Measurements from ENCODE around the gene PRUNE2.

PRUNE2 gene

GRCh38 chr9:76897804-76898525 lies 7.9 kb downstream of the PRUNE2 start:
- DNase-seq: no peak

GRCh38 chr9:76896035-76896434 lies 9.9 kb downstream of the PRUNE2 start:
- no peak for DNase-seq

GRCh38 chr9:76895186-76895585 lies 10.7 kb downstream of the PRUNE2 start:
- no peak for DNase-seq

- no peak for DNase-seq
Measured at GRCh38 chr9:76894198-76894597, 11.7 kb downstream of the PRUNE2 start.

GRCh38 chr9:76893395-76893932 lies 12.4 kb downstream of the PRUNE2 start:
- no peak for DNase-seq

- DNase-seq: no peak
Measured at GRCh38 chr9:76891874-76892273, 14.0 kb downstream of the PRUNE2 start.

GRCh38 chr9:76891279-76891678 lies 14.6 kb downstream of the PRUNE2 start:
- DNase-seq: no peak

GRCh38 chr9:76887951-76888350 lies 18.0 kb downstream of the PRUNE2 start:
- no peak for DNase-seq

- DNase-seq: no peak
Measured at GRCh38 chr9:76887003-76887821, 18.7 kb downstream of the PRUNE2 start.

GRCh38 chr9:76886318-76886717 lies 19.6 kb downstream of the PRUNE2 start:
- DNase-seq: no peak

GRCh38 chr9:76884823-76885222 lies 21.1 kb downstream of the PRUNE2 start:
- no peak for DNase-seq

- DNase-seq: no peak
Measured at GRCh38 chr9:76883341-76883855, 22.5 kb downstream of the PRUNE2 start.

- DNase-seq: no peak
Measured at GRCh38 chr9:76882686-76883085, 23.2 kb downstream of the PRUNE2 start.

- no peak for DNase-seq
Measured at GRCh38 chr9:76880210-76880609, 25.7 kb downstream of the PRUNE2 start.

GRCh38 chr9:76878933-76879332 lies 27.0 kb downstream of the PRUNE2 start:
- DNase-seq: no peak

- DNase-seq: no peak
Measured at GRCh38 chr9:76877961-76878360, 28.0 kb downstream of the PRUNE2 start.

- no peak for DNase-seq
Measured at GRCh38 chr9:76876098-76876497, 29.8 kb downstream of the PRUNE2 start.

GRCh38 chr9:76873821-76874220 lies 32.1 kb downstream of the PRUNE2 start:
- DNase-seq: no peak

GRCh38 chr9:76873056-76873792 lies 32.7 kb downstream of the PRUNE2 start:
- DNase-seq: no peak

- DNase-seq: no peak
Measured at GRCh38 chr9:76868897-76869296, 37.0 kb downstream of the PRUNE2 start.

GRCh38 chr9:76866689-76867088 lies 39.2 kb downstream of the PRUNE2 start:
- no peak for DNase-seq

GRCh38 chr9:76863832-76864231 lies 42.1 kb downstream of the PRUNE2 start:
- no peak for DNase-seq

- no peak for DNase-seq
Measured at GRCh38 chr9:76859860-76860259, 46.1 kb downstream of the PRUNE2 start.

Data from inflammatory macrophage treated with lipopolysaccharide for 1 hour (primary cell).